ENCODE data around the gene MYH7. TPM values are rescaled to one million over a fixed set of nuclear protein-coding genes. Genes with fewer than 3 reads are reported as not detected.
"Not testable (repeated sequence)": the region's sequence is repeated elsewhere in the genome, so short reads cannot be mapped to it uniquely, and the experiment has no call there.

MYH7 gene
- total RNA-seq, 1 experiment from 2014 or later: not detected

DNA sequence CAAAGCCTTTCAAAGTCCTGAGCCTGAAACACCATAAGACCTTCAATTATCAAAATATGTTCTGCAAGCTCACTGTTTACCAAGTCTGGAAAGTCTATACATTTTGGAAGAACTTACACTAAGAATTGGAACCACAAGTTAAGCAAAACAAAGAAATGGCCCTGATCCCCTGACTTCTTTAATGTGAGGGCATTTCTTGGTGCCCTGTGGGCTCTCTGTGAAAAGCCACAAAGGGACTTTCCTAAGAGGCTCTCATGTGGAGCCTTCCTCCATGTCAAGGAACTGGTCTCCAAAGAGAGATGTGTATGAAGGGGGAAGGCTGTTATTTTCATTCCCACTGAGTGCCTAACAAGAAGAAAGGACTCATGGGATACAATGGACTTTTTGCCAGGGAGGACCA lies 13.9 kb downstream of the MYH7 start:
- no peak for DNase-seq (ENCODE audit: unreplicated experiment)
- Mint-ChIP-seq H3K9me3 (ENCODE audit: unreplicated experiment) (no peaks in the 10 kb centered on the region), H3K36me3 (ENCODE audit: insufficient read depth, unreplicated experiment) (no peaks in the 10 kb centered on the region), H3K4me3 (ENCODE audit: unreplicated experiment) (no peak overlapping the region), H3K27ac (ENCODE audit: low read depth, unreplicated experiment) (no peak overlapping the region), H3K4me1 (ENCODE audit: insufficient read depth, unreplicated experiment) (no peaks in the 10 kb centered on the region), H3K27me3 (ENCODE audit: insufficient read depth, unreplicated experiment) (peaks cover 36% of the 10 kb centered on the region)
- BruUV-seq (replicated peaks): no TSS peak
- intact Hi-C loops (cut with micrococcal nuclease): no loop called here
- ChIA-PET POLR2A (no interaction called here), CTCF (no interaction called here)
- TF ChIP-seq, protein P1, sequence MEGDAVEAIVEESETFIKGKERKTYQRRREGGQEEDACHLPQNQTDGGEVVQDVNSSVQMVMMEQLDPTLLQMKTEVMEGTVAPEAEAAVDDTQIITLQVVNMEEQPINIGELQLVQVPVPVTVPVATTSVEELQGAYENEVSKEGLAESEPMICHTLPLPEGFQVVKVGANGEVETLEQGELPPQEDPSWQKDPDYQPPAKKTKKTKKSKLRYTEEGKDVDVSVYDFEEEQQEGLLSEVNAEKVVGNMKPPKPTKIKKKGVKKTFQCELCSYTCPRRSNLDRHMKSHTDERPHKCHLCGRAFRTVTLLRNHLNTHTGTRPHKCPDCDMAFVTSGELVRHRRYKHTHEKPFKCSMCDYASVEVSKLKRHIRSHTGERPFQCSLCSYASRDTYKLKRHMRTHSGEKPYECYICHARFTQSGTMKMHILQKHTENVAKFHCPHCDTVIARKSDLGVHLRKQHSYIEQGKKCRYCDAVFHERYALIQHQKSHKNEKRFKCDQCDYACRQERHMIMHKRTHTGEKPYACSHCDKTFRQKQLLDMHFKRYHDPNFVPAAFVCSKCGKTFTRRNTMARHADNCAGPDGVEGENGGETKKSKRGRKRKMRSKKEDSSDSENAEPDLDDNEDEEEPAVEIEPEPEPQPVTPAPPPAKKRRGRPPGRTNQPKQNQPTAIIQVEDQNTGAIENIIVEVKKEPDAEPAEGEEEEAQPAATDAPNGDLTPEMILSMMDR (IDR thresholded peaks at IDR 0.05; ENCODE audit: unreplicated experiment): no peak

- BruUV-seq (replicated peaks); CTCF ChIA-PET; intact Hi-C loops (cut with micrococcal nuclease); H3K27ac Mint-ChIP-seq (ENCODE audit: low read depth, unreplicated experiment); H3K9me3 Mint-ChIP-seq (ENCODE audit: unreplicated experiment); H3K4me3 Mint-ChIP-seq (ENCODE audit: unreplicated experiment); H3K4me1 Mint-ChIP-seq (ENCODE audit: insufficient read depth, unreplicated experiment); DNase-seq (ENCODE audit: unreplicated experiment); POLR2A ChIA-PET; H3K36me3 Mint-ChIP-seq (ENCODE audit: insufficient read depth, unreplicated experiment): not testable (repeated sequence)
- H3K27me3 Mint-ChIP-seq (ENCODE audit: insufficient read depth, unreplicated experiment): peaks cover 45% of the 10 kb centered on the region
These were observed 15.8 kb downstream of the MYH7 start for GRCh38 chr14:23419646-23420045.

DNA sequence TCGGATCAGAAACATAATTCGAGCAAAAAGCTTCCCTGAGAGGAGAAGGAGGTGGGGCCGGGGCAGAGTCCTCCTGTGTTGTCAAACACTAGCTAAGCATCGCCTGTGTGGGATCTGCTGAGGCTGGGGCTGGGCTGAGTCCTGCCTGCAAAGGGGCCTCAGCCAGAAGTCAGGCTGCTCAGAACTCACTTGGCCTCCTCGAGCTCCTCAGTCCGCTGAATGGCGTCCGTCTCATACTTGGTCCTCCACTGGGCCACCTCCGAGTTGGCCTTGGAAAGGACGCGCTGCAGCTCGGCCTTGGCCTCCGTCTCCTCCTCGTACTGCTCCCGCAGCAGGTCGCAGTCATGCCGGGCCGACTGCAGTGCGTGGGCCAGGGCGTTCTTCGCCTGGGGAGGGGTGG lies 17.4 kb downstream of the MYH7 start:
- H3K36me3 Mint-ChIP-seq (ENCODE audit: insufficient read depth, unreplicated experiment): no peaks in the 10 kb centered on the region
- peaks cover 45% of the 10 kb centered on the region for H3K27me3 Mint-ChIP-seq (ENCODE audit: insufficient read depth, unreplicated experiment)
- H3K9me3 Mint-ChIP-seq (ENCODE audit: unreplicated experiment): no peaks in the 10 kb centered on the region
- intact Hi-C loops (cut with micrococcal nuclease): no loop called here
- no peak for DNase-seq (ENCODE audit: unreplicated experiment)
- TF ChIP-seq, protein P1 (IDR thresholded peaks at IDR 0.05; ENCODE audit: unreplicated experiment): no peak
- no peak overlapping the region for H3K4me3 Mint-ChIP-seq (ENCODE audit: unreplicated experiment)
- ChIA-PET CTCF (interaction anchor here (1.6 to 1.7 kb wide), 2 partner anchors 13 to 39 kb away, joined by 4 read pairs; no protein-coding TSS in a partner anchor), POLR2A (no interaction called here)
- no peaks in the 10 kb centered on the region for H3K4me1 Mint-ChIP-seq (ENCODE audit: insufficient read depth, unreplicated experiment)
- BruUV-seq (replicated peaks): no TSS peak
- H3K27ac Mint-ChIP-seq (ENCODE audit: low read depth, unreplicated experiment): no peak overlapping the region

DNA sequence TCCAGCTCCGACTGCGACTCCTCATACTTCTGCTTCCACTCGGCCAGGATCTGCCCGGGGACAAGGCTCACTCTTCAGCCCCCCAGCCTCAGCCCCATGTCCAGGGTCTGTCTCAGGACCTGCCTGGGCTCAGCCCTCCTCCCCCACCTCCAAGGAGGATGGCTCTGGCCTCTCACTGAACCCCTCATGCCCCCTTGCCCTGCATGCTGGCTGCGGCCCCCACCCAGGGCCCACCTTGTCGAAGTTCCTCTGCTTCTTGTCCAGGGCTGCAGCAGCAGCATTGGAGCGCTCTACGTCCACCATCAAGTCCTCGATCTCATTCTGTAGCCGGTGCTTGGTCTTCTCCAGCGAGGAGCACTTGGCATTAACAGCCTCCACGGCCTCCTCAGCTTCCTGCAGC lies 18.2 kb downstream of the MYH7 start:
- H3K36me3 Mint-ChIP-seq (ENCODE audit: insufficient read depth, unreplicated experiment); H3K4me3 Mint-ChIP-seq (ENCODE audit: unreplicated experiment); H3K4me1 Mint-ChIP-seq (ENCODE audit: insufficient read depth, unreplicated experiment); intact Hi-C loops (cut with micrococcal nuclease); POLR2A ChIA-PET; DNase-seq (ENCODE audit: unreplicated experiment); H3K27ac Mint-ChIP-seq (ENCODE audit: low read depth, unreplicated experiment); BruUV-seq (replicated peaks); H3K9me3 Mint-ChIP-seq (ENCODE audit: unreplicated experiment): not testable (repeated sequence)
- peaks cover 45% of the 10 kb centered on the region for H3K27me3 Mint-ChIP-seq (ENCODE audit: insufficient read depth, unreplicated experiment)
- CTCF ChIA-PET: interaction anchor here (1.6 to 1.7 kb wide), 2 partner anchors 13 to 38 kb away, joined by 4 read pairs; no protein-coding TSS in a partner anchor

DNA sequence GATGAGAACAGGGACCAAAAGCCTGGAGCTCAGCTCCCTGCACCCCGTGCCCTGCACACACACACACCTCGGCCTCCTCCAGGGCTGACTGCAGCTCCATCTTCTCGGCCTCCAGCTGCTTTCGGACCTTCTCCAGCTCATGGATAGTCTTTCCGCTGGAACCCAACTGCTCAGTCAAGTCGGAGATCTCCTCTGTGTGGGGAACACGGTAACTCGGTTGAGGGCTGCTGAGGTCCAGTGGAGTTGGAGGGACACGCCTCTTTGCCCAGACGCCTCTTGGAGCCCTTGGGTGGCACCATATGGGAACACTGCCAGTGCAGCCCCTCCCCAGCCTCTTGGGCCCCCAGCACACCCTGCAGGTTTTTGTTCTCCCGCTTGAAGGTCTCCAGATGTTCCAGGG lies 18.7 kb downstream of the MYH7 start:
- intact Hi-C loops (cut with micrococcal nuclease): no loop called here
- DNase-seq (ENCODE audit: unreplicated experiment): no peak
- no peaks in the 10 kb centered on the region for H3K36me3 Mint-ChIP-seq (ENCODE audit: insufficient read depth, unreplicated experiment)
- no TSS peak for BruUV-seq (replicated peaks)
- no peak overlapping the region for H3K27ac Mint-ChIP-seq (ENCODE audit: low read depth, unreplicated experiment)
- H3K9me3 Mint-ChIP-seq (ENCODE audit: unreplicated experiment): no peaks in the 10 kb centered on the region
- no peak overlapping the region for H3K4me3 Mint-ChIP-seq (ENCODE audit: unreplicated experiment)
- H3K4me1 Mint-ChIP-seq (ENCODE audit: insufficient read depth, unreplicated experiment): no peaks in the 10 kb centered on the region
- ChIA-PET POLR2A (interaction anchor here (0.5 kb wide), 1 partner anchor 17 kb away, joined by 4 read pairs; no protein-coding TSS in a partner anchor), CTCF (interaction anchor here (1.6 kb wide), 1 partner anchor 37 kb away, joined by 4 read pairs; no protein-coding TSS in a partner anchor)
- TF ChIP-seq, protein P1 (IDR thresholded peaks at IDR 0.05; ENCODE audit: unreplicated experiment): no peak
- peaks cover 45% of the 10 kb centered on the region for H3K27me3 Mint-ChIP-seq (ENCODE audit: insufficient read depth, unreplicated experiment)
